Caco-2 (cell line): ENCODE results near the gene LACTBL1. TPM values are rescaled to one million over a fixed set of nuclear protein-coding genes. Genes with fewer than 3 reads are reported as not detected.

Experiments used
- BruUV-seq: library from RNA; stranded (reverse); fragments of 400-500 nt; replicated peaks from 2 replicates; lab custom pipeline; 2021; lab: Mats Ljungman, UMichigan
- CTCF ChIA-PET: fragments of 300-600 bp; sonication (Branson Sonifier 250); formaldehyde crosslinking; loops from one replicate; lab custom pipeline; 2022; ENCODE audit warnings: antibody characterized with exemption; lab: Charles Lee
- POLR2A ChIA-PET: fragments of 300-600 bp; sonication (Branson Sonifier 250); formaldehyde crosslinking; loops from one replicate; lab custom pipeline; 2022; ENCODE audit warnings: antibody characterized with exemption; lab: Charles Lee
- DNase-seq, 2 experiments: peaks; one replicate each; pipeline versions ENCODE4 v3.0.0 to v3.0.0-alpha.2; 2020 to 2022
- H3K27me3 ChIP-seq: replicated peaks from 2 replicates; pipeline ENCODE4 v1.6.0; 2011; ENCODE audit warnings: low read length; ENCODE audit not compliant: control insufficient read depth, insufficient read depth
- H3K36me3 ChIP-seq: 2 replicates; pipeline ENCODE4 v1.5.1; 2011; ENCODE audit warnings: low read length; ENCODE audit not compliant: control insufficient read depth, insufficient read depth
- H3K4me1 ChIP-seq: fragments of 250-450 bp; sonication (Bioruptor Pico); 2 replicates; pipeline ENCODE4 v1.5.1; 2020; ENCODE audit warnings: mild to moderate bottlenecking
- H3K4me3 ChIP-seq: 2 replicates; pipeline ENCODE4 v1.5.1; 2011; ENCODE audit warnings: low read depth, mild to moderate bottlenecking, control low read depth, low read length
- H3K9me3 ChIP-seq: fragments of 250-450 bp; sonication (Bioruptor Pico); 2 replicates; pipeline ENCODE4 v1.5.1; 2020; ENCODE audit warnings: mild to moderate bottlenecking, moderate library complexity
- H3K27ac Mint-ChIP-seq: one replicate; pipeline ENCODE4 v1.8.0; 2022; ENCODE audit warnings: mixed read lengths; ENCODE audit not compliant: unreplicated experiment
- H3K27me3 Mint-ChIP-seq: one replicate; pipeline ENCODE4 v1.8.0; 2022; ENCODE audit warnings: mixed read lengths; ENCODE audit not compliant: insufficient read depth, unreplicated experiment
- H3K36me3 Mint-ChIP-seq: one replicate; pipeline ENCODE4 v1.8.0; 2022; ENCODE audit warnings: mild to moderate bottlenecking, mixed read lengths; ENCODE audit not compliant: insufficient read depth, unreplicated experiment
- H3K4me1 Mint-ChIP-seq: one replicate; pipeline ENCODE4 v1.8.0; 2022; ENCODE audit warnings: low read depth, mixed read lengths; ENCODE audit not compliant: unreplicated experiment
- H3K4me3 Mint-ChIP-seq: one replicate; pipeline ENCODE4 v1.8.0; 2022; ENCODE audit warnings: mild to moderate bottlenecking, moderate library complexity, mixed read lengths; ENCODE audit not compliant: unreplicated experiment
- H3K9me3 Mint-ChIP-seq: one replicate; pipeline ENCODE4 v1.8.0; 2022; ENCODE audit warnings: mixed read lengths; ENCODE audit not compliant: unreplicated experiment
- intact Hi-C: fragments of 100-400 bp; cut with micrococcal nuclease; formaldehyde crosslinking; loops from one replicate; pipeline ENCODE4 v1.10.0; 2022; ENCODE audit not compliant: unreplicated experiment
- total RNA-seq: library from RNA; stranded (reverse); gene quantifications from 2 replicates; pipeline ENCODE4 v1.2.3, GENCODE V29; 2022
- TF ChIP-seq, protein P1 (sequence below), 2 experiments: fragments of 200-600 bp in 1 of 2; IDR thresholded peaks; 1 replicate in 1 of 2; 2 replicates in 1 of 2; pipeline versions ENCODE4 v1.5.1 to v1.8.0; 2011 to 2022; ENCODE audit warnings: antibody characterized with exemption in 1 of 2, control low read depth in 1 of 2, inconsistent platforms in 1 of 2, low read depth in 1 of 2, low read length in 1 of 2, mild to moderate bottlenecking in 1 of 2, moderate library complexity in 1 of 2; ENCODE audit not compliant: insufficient read depth in 1 of 2, severe bottlenecking in 1 of 2, unreplicated experiment in 1 of 2

Gene LACTBL1
- total RNA-seq, 1 experiment from 2014 or later: not detected

DNA sequence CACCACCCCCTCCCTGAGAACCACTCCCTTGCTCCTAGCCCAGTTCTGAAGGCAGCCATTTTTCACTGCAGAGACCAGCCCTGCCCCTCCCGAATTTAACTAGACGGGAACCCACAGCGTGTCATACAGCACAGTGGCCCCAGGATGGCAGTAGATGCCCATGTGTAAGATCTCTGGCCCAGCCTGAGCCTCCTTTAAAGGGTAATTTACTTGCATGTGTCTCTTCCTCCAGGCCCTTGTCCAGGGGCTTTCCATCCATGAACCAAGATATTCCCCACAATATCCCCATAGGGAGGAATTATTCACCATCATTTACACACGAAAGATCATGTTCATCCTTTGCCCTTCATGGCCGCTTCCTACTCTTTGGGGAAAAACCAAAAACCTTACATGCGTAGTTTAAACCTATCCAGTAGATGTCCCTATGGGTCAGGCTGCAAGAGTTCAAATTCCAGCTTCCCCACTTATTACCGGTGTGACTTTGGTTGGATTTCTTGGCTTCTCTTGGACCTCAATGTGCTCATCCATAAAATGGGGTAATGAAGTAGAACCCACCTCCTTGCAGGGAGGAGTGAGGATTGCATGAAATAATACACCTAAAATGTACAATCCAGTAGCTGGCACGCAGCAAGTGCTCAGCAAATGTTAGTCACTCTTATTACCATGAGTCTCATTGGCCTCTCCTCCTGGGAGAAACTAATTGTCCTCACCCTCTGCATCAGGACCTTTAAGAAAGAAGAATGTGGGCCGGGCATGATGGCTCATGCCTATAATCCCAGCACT, 4.0 kb upstream of the LACTBL1 start:
- Mint-ChIP-seq H3K9me3 (no peaks in the 10 kb centered on the region), H3K36me3 (no peaks in the 10 kb centered on the region), H3K4me3 (peak overlapping the region; percentile 56), H3K27me3 (peaks cover 5% of the 10 kb centered on the region), H3K27ac (peak overlapping the region; percentile 75), H3K4me1 (peaks cover 8% of the 10 kb centered on the region)
- POLR2A ChIA-PET: no interaction called here
- CTCF ChIA-PET: no interaction called here
- intact Hi-C loops: loop anchor here (1.0 to 5.0 kb wide), 2 partner anchors 111 to 208 kb away; no protein-coding TSS in a partner anchor
- DNase-seq: peak; percentile 71 to 72
- BruUV-seq: no TSS peak
- Histone ChIP-seq H3K36me3 (no peaks in the 10 kb centered on the region), H3K4me3 (no peak overlapping the region), H3K9me3 (no peaks in the 10 kb centered on the region), H3K27me3 (no peaks in the 10 kb centered on the region), H3K4me1 (no peaks in the 10 kb centered on the region)
- TF ChIP-seq, protein P1, sequence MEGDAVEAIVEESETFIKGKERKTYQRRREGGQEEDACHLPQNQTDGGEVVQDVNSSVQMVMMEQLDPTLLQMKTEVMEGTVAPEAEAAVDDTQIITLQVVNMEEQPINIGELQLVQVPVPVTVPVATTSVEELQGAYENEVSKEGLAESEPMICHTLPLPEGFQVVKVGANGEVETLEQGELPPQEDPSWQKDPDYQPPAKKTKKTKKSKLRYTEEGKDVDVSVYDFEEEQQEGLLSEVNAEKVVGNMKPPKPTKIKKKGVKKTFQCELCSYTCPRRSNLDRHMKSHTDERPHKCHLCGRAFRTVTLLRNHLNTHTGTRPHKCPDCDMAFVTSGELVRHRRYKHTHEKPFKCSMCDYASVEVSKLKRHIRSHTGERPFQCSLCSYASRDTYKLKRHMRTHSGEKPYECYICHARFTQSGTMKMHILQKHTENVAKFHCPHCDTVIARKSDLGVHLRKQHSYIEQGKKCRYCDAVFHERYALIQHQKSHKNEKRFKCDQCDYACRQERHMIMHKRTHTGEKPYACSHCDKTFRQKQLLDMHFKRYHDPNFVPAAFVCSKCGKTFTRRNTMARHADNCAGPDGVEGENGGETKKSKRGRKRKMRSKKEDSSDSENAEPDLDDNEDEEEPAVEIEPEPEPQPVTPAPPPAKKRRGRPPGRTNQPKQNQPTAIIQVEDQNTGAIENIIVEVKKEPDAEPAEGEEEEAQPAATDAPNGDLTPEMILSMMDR (IDR thresholded peaks at IDR 0.05; ENCODE audit: insufficient read depth in 1 of 2, low read depth in 1 of 2, low read length in 1 of 2, severe bottlenecking in 1 of 2, unreplicated experiment in 1 of 2): peak; percentile 70 to 73

DNA sequence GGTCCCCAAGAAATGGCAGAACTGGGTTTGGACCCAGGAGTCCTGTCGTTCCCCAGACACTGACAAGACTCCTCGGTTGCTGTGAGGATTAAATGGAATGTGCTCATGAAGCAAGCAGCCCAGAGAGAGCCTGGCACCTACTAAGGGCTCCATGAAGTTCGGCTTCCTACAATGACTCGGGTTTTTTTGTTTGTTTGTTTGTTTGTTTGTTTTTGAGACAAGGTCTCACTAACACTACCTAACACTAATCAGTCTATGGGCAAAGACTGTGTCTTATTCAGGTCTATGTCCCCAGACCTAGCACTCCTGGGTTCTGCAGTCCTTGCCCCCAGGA, 3.4 kb upstream of the LACTBL1 start:
- POLR2A ChIA-PET: no interaction called here
- BruUV-seq: no TSS peak
- H3K27me3 Mint-ChIP-seq: peaks cover 5% of the 10 kb centered on the region

DNA sequence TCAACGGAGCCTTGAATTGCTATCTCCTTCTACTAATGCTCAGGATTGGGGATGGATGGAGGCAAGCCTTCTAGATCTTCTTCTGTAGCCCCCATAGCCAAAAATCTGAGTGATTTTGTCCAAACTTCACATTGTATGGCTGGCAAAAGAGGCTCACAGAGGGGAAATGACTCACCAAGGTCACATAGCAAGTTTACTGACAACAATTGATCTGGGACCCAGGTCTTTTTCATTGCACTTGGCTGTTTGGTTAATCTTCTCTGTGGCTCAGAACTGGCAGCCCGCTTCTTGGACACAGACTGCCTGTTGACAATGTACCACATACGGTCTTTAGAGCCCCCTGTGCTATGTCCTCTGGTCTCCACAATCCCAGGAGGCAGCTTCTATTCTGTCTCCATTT, 3.0 kb upstream of the LACTBL1 start:
- H3K9me3 Mint-ChIP-seq: no peaks in the 10 kb centered on the region
- no TSS peak for BruUV-seq
- peaks cover 5% of the 10 kb centered on the region for H3K27me3 Mint-ChIP-seq
- DNase-seq: no peak
- Histone ChIP-seq H3K36me3 (no peaks in the 10 kb centered on the region), H3K27me3 (no peaks in the 10 kb centered on the region), H3K4me1 (no peaks in the 10 kb centered on the region), H3K9me3 (no peaks in the 10 kb centered on the region), H3K4me3 (no peak overlapping the region)
- TF ChIP-seq, protein P1 (IDR thresholded peaks at IDR 0.05; ENCODE audit: insufficient read depth in 1 of 2, low read depth in 1 of 2, low read length in 1 of 2, severe bottlenecking in 1 of 2, unreplicated experiment in 1 of 2): no peak
- peaks cover 8% of the 10 kb centered on the region for H3K4me1 Mint-ChIP-seq
- intact Hi-C loops: loop anchor here (1.0 to 5.0 kb wide), 2 partner anchors 112 to 209 kb away; no protein-coding TSS in a partner anchor
- ChIA-PET POLR2A (no interaction called here), CTCF (no interaction called here)
- H3K4me3 Mint-ChIP-seq: no peak overlapping the region
- H3K36me3 Mint-ChIP-seq: no peaks in the 10 kb centered on the region
- H3K27ac Mint-ChIP-seq: no peak overlapping the region

More for the DNA sequence above, 3.4 kb upstream of the LACTBL1 start:
- CTCF ChIA-PET: no interaction called here
- H3K27me3 ChIP-seq: no peaks in the 10 kb centered on the region
- no peak for DNase-seq
- TF ChIP-seq, protein P1 (IDR thresholded peaks at IDR 0.05; ENCODE audit: insufficient read depth in 1 of 2, low read depth in 1 of 2, low read length in 1 of 2, severe bottlenecking in 1 of 2, unreplicated experiment in 1 of 2): no peak
- Mint-ChIP-seq H3K9me3 (no peaks in the 10 kb centered on the region), H3K4me3 (peak overlapping the region; percentile 56), H3K36me3 (no peaks in the 10 kb centered on the region), H3K27ac (peak overlapping the region; percentile 75), H3K4me1 (peaks cover 8% of the 10 kb centered on the region)
- intact Hi-C loops: loop anchor here (1.0 to 5.0 kb wide), 2 partner anchors 111 to 208 kb away; no protein-coding TSS in a partner anchor
- no peaks in the 10 kb centered on the region for H3K9me3 ChIP-seq
- H3K36me3 ChIP-seq: no peaks in the 10 kb centered on the region
- no peaks in the 10 kb centered on the region for H3K4me1 ChIP-seq
- no peak overlapping the region for H3K4me3 ChIP-seq
